C4-2B (cell line): ENCODE measurements around the gene GALM.

Experiments used
- CTCF ChIP-seq: fragments of 450-650 bp; conservative IDR thresholded peaks from 2 replicates; pipeline ENCODE4 v1.5.1; 2017; ENCODE audit warnings: mild to moderate bottlenecking
- ZFX ChIP-seq: fragments of 450-650 bp; IDR thresholded peaks from 2 replicates; pipeline ENCODE4 v1.6.1; 2017

- TF ChIP-seq CTCF (no peak), ZFX (no peak)
These were observed 5.4 kb downstream of the GALM start for GRCh38 chr2:38671303-38671702.
